MV-4-11 (cell line): ENCODE data around the gene CTNNA2.
A peak's percentile ranks its signal among the peaks of the same experiment; 100 is the strongest.

Experiments
- DNase-seq: peaks from one replicate; lab custom pipeline; 2025; lab: John Stamatoyannopoulos, UW

The CTNNA2 gene

DNA sequence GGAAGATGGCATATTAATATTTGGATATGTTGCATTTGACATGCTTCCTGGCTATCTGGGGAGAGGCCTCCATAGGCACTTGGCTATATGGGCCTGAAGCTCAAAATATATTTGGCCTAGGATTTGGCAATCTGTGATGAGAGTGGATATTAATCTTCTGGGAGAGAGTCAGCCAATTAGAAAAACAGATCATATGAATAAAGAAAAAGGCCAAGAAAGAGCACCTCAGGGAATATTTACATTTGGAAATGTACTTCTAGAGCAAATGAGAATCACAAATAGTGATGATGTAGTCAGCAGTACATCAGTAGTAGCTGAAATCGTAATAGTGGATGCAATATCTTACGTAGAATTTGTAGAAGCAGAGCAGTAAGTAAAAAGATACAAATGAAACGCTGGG is 277.0 kb downstream of the CTNNA2 start:
- no peak for DNase-seq

DNA sequence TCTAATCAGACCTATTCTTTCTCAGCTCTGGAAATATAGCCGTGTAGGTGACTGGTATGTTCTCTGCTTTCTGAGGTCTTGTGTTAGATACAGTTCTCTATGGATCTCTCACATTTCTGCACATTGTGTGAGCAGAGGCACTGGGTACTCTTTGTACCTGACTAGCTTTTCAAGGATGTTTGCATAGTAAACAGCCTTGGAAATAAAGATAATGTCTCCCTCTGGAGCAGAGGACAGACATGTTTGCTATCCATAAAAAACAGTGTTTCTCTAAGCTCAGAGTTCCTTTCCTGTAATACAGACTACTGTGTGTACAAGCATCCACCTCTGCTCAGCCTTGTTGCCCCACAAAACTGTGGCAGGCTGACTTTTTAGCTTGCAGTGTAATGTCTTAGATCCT is 279.2 kb downstream of the CTNNA2 start:
- no peak for DNase-seq

DNA sequence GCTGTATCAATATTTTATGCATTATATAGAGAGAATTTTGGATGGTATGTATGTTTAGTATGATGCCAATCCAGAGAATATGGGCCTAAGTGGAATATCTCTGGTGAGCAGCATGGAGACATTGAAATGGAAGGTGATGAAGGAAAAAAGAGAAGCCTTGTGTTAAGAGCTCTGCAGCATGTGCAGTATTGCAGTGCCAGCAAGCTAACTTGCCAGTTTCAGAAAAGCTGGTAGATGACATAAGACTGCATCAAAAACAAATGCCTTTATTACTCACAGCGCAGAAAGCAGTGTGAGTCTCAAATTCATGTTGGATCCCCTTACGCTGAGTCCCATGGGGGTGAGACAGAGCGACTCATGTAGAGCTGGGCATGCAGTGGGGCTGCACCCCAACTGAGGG is 280.2 kb downstream of the CTNNA2 start:
- DNase-seq: no peak

DNA sequence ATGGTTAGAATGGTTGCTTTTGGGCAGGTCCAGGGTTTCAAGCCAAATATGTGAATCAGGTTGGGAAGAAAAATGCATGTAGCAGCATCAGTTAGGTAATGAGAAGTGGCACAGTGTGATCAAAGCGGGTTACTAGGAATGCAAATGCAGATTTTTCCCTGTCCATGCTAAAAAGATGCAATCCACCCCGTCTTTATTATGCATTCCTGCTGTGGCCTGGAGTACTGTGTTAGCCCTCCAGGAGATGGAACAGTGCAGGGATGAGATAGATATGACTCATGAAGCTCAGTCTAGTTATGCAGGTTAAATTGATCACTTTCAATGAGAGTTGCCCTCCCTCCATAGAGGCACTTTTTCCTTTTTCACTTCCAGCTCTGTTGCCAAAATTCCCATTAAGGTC is 283.8 kb downstream of the CTNNA2 start:
- DNase-seq: no peak

DNA sequence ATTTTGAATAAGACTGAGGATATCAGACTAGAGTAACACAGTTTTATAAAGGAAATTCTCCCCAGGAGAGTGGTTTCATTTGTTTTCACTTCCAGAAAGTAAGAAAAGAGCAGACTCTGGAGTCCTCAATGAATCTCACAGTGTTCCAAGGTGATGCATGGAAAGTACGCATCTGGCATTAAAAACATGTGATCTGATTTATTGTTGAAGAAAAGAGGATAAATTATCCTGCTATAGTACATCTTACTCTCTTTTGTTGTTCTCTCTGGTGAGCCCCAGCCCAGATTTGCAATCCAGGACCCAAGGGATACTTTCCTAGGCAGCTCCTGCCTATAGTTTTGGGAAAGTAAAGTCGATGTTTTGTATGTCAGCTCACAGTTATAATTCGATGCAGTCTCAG is 285.9 kb downstream of the CTNNA2 start:
- no peak for DNase-seq

DNA sequence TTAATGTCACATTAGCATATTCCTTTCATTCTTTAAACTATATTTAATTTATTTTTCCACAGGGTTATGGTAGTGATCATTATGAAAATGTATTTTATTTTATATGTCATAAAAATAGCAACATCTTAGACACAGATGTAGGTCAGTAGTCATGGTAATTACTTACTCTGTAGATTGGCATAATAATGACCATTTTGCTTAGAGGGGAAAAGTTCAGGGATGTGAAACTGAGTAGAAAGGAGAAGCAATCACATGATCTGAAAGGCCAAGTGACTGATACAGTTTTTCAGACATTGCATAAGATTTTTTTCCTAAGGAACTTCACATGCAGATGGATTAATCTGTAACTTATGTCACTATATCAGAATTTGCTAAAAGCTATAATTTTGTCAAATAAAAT is 286.9 kb downstream of the CTNNA2 start:
- peak; percentile 93 for DNase-seq

DNA sequence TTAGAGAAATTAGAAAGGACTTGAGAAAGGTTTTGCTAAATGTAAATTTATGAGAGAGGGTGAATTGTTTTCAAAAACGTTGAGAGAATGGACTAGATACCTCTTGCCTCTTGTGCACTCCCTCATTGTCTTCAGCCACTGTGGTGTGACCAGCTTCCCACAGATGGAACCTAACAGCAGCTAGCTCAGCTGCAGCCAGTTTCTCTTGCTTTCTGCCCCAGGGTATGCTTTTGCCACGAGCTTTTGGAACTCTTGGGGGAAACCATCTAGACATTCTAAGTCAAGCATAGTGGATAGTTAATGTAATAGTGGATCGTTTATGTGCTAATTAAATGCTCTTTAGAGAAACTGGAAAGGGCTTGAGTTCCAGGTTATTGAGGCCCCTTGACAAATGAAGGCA is 288.2 kb downstream of the CTNNA2 start:
- no peak for DNase-seq

DNA sequence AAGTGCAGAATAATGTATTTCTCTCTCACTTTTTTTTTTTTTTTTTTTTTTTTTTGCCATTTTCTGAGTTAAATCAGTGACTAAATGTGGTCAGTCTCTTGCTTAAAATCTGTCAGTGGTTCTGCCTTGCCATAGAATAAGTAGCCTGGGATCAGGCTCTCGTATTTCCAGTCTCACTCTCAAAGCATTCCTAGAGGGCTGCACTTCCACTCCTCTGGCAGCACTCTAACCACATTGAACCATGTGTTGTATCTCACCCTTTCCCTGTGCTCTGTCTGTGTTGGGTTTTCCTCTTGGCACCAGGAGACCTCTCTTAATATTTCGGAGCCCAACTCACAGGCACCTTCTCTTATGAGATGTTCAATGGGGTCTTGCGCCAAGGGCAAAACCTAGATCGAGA is 304.4 kb downstream of the CTNNA2 start:
- no peak for DNase-seq

DNA sequence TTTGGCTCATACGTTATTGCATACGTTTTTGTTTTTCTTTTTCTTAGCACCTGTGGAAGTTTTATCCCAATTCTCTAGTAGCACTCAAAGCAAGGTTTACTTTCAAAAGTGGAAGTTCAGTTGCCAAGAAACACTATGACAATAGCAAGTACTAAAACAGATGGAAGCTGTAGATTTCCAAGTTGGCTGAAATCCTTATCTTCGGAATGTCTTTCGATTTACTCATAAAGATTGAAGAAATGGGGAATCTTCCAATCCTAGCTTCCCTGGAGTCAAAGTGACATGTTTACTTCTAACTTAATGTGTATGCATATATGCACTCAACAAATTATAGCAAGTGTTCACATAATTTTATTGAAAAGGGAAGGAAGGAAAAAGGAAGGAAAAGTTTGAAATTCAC is 307.4 kb downstream of the CTNNA2 start:
- DNase-seq: no peak

DNA sequence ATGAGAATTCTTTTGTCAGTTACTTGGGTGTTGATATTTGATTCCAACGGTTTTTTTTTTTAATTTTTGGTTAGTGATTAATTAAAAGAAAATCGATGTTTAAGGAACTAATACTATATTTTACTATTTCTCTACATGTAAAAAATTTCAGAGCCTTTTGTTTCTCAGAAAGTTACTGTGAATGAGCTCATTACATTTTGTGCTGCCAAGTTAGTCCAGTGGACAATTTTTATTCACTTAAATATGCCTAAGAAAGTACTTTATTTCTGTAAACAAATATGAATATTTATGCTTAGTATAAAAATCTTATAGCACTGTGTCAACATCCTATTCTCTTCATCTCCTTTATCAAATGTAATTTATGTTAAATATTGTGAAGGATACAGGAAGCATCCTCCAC is 309.3 kb downstream of the CTNNA2 start:
- no peak for DNase-seq

DNA sequence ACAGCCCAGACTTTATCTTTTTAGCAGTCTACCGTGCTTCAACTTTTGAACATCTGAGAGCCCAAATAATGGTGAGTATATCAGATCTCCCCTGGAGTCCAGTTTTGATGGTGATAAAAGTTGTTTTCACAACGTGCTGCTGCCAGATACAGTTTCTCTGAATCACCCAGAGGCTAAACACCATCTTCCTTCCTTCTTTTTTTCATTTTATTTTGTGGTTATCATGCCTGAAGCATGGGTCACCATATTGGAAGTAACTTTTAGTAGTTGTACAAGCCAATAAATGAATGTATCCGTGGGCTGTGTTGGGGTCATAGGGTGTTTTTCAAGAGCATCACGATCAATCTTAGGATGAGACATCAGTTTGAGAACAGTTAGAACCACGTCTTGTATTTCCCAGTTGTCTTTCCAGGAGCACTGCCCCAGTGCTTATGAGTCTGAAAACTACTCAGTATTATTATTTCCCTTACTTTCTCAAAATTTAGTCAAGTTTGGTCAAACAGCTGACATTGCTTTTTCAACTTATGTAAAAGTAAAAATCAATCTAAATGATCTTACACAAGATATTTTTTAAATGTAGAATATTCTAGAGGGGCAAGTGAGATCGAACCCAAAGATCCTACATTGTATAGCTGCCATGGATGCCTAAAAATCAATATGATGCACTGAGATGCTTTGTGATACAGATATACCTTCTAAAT is 311.4 kb downstream of the CTNNA2 start:
- peak; percentile 7 for DNase-seq

DNA sequence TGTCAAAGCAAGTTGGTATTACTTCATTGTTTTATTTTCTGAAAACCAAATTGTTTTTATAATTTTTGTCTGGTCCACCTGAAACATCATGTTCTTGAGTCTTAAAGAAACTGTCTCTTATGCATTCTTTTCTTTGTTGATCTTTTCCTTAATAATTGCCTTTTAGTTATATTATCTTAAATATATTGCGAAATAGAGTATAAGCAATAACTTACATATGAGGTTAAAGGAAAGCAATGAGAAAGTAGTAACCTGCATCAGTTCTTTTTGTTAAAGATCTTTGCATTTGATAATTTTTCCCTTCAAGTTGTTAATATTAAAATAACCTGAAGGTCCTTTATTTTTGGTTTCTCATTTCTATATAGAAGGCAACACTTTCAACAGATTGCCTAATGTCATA is 315.0 kb downstream of the CTNNA2 start:
- no peak for DNase-seq

DNA sequence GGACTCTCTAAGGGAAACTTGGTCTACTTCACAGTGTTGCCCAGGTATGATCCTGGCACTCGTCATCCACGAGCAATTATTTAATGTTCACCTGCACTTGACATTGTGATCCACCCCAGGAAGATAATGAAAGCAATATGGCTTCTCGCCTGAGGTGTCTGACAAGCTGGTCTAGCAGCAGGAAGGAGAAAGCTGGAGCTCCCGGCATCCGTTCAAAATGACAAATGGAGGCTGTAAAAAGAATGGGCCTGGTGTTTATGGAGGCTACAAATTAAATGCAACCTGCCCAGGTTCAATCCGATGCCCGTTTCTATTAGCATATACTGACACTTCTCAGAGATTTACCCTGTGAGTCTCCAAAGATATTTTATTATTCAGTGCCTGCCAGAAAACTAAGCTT is 317.6 kb downstream of the CTNNA2 start:
- DNase-seq: no peak

DNA sequence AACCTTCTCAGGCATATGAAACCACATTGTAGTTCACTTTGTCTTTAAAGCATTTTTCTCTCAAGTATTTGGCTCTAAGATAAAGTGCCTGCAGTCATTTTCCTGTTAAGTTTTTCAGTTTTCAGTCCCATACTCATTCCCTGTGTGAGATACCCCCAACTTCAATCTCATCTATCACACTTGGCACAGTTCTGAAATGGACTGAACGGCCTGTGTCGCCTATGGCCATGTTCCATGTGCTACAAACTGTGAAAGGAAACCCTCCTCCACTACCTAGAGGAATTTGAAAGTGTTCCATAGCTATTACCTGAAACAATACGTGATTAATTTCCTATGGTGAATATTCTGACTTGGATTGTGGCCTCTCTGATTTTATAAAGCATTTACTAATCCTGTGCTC is 319.1 kb downstream of the CTNNA2 start:
- DNase-seq: no peak

DNA sequence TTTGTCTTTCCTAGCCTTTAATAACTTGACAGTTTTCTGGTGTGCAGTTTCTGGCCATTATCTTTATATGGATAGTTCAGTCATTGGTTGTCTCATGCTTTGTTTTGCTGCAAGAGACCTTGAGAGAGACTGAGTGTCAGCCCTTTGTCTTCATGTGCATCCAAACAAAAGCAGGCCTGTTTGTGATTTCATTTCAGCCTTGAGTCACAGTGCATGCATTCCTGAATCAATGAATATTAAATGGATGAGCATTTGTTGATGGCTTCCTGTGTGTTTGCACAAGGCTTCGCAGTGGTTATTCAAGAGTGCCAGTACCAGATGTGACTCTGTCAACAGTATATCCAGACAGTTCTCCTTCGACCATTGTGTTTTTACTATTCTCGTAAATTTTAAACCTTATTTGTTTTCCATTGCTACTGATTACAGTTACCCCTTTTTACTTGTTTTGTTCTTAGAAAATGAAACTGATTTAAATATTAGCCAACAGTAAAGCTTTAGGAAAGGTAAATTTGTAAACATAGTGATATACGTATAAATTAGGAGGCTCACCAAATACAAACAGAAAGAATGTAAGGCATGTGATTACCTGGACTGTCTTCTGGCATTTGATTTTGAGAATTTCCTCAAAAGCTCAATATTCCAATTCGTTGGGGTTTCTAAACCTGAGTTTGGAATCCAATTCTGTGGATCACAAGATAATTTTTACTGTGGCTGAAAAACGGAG is 319.8 kb downstream of the CTNNA2 start:
- DNase-seq: no peak

DNA sequence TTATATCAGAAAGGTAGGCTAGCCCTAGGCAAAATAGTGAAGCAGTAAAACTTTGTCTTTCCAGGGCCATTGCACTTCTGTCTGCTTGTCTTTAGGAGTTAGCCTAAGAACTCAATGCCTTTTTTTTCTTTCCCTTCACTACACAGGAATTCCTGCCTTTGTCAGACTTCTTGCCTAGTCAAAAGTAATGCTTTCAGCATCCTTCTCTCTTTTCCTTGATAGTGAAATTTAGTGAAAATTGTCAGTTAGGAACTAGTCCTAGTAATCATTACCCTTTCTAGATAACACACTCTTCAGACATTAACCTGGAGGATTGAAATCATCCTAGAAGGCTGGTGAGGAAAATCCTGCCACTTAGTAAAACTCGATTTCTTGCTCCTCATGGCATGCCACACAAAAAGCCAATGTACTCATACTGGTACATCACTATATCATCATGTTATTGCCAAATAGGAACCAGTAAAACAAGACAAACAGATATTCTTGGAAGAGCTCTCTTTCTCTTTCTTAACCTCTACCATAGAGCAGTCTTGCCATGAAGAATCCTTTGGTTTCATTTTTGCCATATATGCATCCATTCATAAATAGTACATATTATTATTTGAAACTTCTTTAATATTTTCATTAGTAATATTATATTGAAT is 320.5 kb downstream of the CTNNA2 start:
- no peak for DNase-seq

DNA sequence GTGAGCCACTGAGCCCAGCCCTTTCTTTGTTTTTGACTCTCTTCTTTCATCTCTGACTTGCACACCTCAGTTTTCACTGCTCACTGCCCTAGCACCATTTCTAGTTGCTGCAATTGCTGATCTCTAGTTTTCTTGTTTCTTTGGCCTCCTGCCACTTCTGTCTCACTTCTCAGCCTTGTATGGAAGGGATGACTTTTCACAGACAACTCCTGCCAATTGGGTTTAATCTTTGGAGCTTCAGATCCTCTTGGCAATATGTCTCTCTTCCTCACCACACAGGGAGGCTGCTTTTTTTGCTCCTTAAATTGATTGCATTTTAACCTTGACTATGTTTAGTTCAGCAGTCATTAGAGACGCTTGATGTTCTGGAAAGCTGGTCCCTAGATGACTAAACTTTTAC is 323.1 kb downstream of the CTNNA2 start:
- no peak for DNase-seq

DNA sequence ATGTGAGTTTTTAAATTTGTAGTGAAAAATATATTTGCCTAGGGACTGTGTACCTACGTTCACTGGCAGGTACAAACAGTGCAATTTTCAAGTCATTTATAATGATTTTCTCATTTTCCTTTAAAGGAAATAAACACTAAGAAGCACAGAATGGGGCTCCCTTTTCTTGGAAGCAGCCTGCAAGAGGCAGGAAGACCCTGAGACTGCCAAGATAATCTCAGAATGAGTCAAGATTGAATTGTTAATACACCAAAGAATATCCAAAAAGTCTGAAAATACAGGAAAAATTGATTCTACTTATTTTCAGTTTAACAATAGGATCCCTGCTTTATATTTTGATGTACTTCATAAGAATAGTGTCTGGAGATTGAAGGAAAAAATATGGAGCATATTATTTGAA is 331.2 kb downstream of the CTNNA2 start:
- DNase-seq: no peak

DNA sequence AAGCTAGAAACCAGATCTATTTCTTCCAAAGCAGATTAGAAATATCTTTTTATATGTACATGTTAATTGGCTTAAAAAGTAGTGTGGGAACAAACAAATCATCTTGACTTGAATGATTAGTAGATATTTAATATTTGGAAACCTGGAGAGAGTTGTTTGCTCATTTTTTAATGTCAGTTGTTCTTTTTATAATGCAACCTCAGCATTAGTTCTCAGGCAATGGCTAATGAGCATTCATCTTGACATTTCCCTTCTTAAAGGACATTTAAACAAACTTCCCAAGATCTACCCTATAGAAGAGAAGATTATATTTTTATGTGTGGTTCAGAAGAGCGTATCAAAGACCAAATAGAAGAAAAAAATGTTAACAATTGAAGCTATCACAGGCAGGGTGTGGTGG is 334.0 kb downstream of the CTNNA2 start:
- DNase-seq: no peak

DNA sequence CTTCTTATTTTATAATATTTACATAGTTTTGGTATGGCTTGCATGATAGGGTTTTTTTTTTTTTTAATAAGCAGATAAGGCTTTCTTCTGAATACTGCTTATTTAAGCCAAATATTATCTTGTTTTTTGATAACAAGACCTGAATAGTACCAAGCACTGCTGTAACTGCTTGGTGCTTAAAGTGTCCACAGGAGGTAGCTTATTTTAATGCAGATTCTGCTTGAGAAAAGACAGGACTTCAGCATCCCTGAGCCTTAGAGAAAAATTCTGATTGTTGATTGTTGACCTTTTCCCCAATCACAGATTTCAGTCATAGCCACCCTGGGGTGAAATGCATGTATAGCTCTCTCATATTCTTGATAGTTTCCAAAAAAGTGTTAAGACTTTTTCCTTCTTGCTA is 336.4 kb downstream of the CTNNA2 start:
- no peak for DNase-seq

DNA sequence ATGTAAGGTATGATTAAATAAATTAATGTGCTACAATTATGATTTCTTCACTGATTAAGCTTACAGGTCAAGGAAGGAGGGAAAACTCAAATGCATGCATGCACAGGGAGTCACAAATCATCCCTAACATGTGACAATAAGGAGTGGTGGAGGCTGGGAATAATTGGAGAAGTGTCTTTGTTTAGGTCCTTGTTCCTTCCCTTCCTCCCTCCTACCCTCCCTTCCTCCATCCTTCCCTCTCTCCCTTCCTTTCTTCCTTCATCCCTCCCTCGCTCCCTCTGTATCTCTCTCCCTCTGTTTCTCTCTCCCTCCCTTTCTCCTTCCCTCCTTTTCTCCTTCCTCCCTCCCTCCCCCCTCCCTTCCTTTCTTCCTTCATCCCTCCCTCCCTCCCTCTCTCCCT is 337.1 kb downstream of the CTNNA2 start:
- no peak for DNase-seq

DNA sequence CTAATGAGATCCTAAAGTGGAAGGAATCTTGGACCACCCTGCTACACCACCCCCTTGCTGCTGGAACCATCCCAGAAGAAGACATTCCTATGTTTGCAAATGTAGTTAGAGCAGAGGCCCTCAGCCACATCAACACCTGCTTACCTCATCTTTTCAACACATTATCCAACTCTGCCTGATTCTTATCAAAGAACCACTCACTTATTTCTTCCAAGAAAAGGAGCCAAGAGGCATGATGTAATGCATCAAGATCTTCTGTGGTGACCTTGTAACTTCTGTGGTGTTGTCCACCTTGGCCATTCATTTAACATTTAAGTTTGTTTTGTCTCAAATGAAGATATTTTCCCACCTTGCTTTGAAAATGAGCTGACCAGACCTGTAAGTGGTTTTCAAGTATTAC is 338.1 kb downstream of the CTNNA2 start:
- no peak for DNase-seq

DNA sequence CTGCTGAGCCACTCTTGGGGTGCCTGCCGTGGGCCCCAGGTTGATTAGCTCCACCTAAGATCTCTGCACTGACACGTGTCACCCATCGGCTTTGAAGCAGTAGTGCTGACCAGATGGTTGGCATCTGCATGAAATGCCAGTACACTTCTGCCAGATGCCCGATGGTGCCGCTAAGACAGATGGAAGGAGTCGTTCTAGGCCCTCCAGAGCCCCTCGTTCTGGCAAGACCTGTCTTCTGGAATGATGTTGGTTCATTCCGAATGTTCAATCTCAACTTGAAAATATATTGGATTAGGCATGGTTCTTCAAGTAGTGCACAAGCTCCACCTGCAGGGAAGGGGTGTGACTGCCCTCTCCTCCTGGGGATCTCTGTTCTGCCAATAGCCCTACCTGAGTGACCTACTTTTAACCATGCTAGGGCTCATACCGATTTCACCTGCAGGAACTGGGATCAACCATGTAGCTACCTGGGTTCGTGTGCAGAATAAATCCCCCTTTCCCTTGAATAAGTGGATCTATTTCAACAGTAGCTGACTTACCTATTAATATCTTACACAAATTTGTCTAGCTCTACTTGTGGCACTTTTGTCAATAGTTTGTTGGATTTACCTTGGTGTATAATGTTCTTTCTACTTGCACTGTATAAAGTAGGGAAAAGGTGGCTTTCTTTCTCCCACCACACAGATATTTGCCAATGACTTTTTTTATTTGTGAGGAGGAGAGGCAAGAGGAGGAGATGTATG is 342.6 kb downstream of the CTNNA2 start:
- DNase-seq: no peak
